Measurements from ENCODE around the gene CGB3.

CGB3 gene

DNA sequence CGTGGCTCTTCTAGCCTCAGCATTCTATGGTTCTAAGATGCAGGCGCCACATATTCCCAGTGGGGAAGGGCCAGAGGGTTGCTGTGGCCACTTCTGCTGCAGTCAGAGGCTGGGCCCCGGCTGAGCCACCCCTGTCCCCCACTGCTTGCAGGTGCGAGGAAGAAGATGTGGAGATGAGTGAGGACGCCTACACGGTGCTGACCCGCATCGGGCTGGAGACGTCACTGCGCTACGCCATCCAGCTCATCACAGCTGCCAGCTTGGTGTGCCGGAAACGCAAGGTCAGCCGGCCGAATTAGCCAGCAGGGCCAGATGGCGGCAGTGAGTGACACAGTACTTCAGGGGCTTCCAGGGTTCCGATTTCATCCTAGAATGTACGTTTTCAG lies 9.3 kb downstream of the CGB3 start:
- DNase-seq: no peak

DNA sequence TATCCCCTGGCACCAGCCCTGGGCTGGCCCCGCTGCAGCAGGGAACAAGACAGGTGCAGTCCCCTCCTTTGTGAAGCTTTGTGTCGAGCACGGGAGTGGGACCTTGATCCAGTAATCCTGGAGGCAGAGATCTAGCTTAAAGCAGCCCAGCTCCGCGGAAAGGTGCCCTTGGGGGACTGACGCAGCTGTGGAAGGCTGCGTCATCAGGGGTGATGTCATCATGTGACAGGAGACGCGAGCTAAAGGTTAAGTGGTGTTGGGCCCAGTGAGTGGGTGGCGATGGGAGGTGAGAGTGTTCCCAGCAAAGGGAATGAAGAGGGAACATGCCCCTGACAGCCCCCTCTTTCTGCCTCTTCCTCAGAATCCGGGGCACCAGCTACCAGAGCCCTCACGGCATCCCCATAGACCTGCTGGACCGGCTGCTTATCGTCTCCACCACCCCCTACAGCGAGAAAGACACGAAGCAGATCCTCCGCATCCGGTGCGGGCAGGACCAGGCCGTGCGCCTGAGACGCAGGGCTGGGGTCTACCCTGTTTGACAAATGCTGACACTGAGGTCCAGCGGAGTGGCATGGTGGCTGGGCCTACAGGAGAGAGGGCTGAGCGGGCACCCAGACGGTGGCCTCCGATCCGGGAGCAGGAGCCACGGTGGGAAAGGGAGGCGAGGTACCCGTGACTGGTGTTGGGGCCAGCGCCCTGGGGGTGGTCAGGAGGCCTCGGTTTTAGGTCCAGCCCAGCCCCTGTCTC lies 9.8 kb downstream of the CGB3 start:
- no peak for DNase-seq

DNA sequence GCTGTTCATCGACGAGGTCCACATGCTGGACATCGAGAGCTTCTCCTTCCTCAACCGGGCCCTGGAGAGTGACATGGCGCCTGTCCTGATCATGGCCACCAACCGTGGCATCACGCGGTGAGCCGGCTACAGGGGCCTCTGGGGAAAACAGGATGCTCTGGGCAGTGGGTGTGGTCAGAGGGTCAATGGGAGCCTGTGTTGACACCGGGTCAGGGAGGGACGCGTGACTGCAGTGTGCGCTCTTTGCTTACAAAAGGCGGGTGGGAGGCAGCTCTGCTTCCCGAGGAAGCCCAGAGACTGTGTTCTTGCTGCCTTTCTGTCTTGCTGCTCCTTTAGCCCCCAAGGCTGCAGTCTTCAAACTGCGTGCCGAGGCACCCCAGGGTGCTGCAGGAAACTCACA lies 12.9 kb downstream of the CGB3 start:
- DNase-seq: no peak

DNA sequence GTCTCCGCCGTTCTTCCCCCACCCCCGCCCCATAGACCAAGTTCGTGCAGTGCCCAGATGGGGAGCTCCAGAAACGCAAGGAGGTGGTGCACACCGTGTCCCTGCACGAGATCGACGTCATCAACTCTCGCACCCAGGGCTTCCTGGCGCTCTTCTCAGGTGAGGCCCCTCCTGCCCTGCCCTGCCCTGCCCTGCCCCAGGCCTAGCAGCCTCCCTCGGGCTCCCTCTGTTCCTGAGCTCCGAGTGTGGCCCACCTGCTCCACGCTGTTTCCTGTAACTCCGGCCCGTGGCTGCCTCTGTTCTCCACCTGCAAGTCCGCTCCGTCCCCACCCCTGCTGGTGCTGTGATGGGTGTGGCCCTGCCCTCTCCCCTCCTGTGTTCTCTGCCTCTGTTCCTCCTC lies 13.7 kb downstream of the CGB3 start:
- DNase-seq: no peak

DNA sequence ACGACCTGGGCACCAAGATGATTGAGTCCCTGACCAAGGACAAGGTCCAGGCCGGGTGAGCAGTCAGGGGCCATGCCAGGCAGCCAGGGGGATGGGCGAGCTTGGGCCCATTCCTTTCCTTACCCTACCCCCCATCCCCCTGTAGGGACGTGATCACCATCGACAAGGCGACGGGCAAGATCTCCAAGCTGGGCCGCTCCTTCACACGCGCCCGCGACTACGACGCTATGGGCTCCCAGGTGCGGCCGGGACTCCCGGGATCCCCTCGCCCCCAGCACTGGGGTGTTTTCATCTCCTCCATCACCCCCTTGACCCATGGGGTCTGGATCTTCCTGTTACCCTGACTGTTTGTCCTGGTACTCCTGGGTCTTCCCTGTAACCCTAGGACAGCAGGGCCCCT lies 14.3 kb downstream of the CGB3 start:
- no peak for DNase-seq

- no peak for DNase-seq
Observed at GRCh38 chr19:49006905-49007304, 17.2 kb downstream of the CGB3 start.

GRCh38 chr19:49004964-49005614 lies 19.0 kb downstream of the CGB3 start:
- DNase-seq: no peak

DNA sequence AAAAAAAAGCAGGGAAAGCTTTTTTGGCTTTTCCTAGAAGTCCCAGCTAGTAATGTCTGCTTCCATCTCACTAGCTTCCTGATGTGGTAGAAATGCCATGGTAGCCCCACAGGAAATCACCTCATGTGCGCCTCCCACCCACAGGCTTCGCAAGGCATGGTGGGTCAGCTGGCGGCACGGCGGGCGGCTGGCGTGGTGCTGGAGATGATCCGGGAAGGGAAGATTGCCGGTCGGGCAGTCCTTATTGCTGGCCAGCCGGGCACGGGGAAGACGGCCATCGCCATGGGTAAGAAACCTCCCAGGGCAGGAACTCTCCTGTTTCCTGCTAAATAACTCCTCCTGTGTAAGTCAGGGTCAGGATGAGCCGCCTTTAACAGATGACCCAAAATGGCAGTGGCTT lies 20.0 kb downstream of the CGB3 start:
- DNase-seq: no peak

GRCh38 chr19:48999481-49000325 lies 24.4 kb downstream of the CGB3 start:
- DNase-seq: peak; percentile 69

DNA sequence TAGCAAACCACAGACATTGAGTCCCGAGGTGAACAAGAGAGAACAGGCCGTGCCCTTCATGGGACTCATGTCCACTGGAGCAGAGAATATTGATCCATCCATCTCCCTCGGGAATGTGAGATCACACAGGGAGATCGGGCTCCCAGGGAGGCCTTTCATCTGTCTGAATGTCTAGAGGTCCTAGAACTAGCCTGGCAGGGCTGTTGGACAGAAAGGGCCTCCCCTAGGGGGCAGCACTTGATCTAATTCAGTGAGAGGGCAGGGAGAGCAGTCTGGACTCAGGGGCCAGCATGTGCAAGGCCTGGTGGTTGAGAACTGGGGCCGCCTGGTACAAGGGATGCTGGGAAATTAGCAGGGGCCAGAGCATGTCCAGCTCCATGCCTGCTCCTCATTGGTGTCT lies 26.2 kb downstream of the CGB3 start:
- peak; percentile 46 for DNase-seq

DNA sequence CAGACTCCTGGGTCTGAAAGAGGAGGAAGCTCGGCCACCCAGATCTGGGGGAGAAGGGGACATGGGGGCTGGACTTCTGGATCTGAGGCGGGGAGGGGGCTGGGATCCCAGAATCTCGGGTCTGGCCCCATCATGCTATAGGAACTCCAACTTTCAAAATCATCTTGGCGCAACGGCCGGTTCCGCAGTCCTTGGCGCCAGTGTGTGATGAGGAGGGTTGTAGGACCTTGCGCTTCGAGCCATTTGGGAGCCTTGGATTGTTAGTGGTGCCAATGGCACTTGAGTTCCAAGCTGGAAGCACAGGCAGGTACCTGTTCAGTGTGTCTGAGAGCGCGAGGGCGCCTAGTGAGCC lies 30.1 kb downstream of the CGB3 start:
- no peak for DNase-seq

- peak; percentile 99 for DNase-seq
Observed at GRCh38 chr19:48993175-48994034, 30.7 kb downstream of the CGB3 start, which contains the start of the genes GYS1 and RUVBL2. Gene GYS1, minus strand, starts transcription at chr19:48993309. Its CDS starts 197 bp downstream, at chr19:48993112. Gene RUVBL2, plus strand, starts transcription at chr19:48993887. Its CDS starts 25 bp downstream, at chr19:48993912.

- DNase-seq: no peak
Observed at GRCh38 chr19:48992581-48993174, 31.5 kb downstream of the CGB3 start.

GRCh38 chr19:48991873-48992580 lies 32.1 kb downstream of the CGB3 start:
- DNase-seq: no peak

GRCh38 chr19:48991011-48991609 lies 33.0 kb downstream of the CGB3 start:
- no peak for DNase-seq

DNA sequence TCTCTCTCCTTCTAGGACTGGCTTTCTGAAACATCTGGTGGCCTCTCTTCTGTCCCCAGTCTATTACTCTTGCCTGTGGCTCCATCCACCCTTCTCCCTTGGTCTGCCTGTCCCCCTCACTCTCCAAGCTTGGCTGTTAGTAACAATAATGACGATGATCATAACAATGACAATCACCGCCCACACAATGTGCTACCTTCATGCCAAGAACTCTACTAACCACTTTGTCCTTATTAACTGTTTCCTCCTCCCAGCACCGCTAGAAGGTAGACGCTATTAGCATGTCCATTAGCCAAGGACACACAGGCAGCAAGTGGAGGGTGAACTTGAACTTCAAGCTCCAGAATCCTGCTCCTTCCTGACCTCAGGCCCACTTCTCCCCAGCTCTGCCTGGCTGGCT lies 33.7 kb downstream of the CGB3 start:
- DNase-seq: no peak

DNA sequence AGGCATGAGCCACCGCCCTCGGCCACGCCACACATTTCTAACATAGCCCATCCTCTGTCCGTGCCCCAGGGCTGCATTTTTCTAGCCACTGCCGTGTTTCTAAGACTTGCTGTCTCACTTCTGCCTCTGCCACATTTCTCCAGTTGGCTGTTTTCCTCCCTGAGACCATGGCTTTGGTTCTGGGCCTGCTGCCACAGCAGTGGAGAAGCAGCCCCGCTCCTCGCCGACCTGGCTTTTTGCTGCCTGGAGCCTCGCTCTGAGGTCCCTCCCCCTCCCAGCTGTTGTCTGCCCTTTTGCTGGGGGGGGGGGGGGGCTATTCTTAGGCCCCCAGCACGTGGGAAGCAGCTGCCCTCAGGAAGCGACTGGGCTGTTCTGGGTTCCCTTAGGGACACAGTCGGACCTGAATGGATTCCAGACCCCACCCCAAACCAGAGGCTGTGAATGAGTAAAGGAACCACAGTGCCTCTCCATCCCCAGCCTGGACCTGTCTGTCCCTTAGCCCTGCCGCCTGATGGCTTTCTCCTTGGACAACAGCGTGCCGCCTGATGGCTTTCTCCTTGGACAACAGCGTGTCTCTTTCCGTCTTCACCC lies 34.3 kb downstream of the CGB3 start:
- no peak for DNase-seq

- no peak for DNase-seq
Observed at GRCh38 chr19:48988860-48989259, 35.3 kb downstream of the CGB3 start.

DNA sequence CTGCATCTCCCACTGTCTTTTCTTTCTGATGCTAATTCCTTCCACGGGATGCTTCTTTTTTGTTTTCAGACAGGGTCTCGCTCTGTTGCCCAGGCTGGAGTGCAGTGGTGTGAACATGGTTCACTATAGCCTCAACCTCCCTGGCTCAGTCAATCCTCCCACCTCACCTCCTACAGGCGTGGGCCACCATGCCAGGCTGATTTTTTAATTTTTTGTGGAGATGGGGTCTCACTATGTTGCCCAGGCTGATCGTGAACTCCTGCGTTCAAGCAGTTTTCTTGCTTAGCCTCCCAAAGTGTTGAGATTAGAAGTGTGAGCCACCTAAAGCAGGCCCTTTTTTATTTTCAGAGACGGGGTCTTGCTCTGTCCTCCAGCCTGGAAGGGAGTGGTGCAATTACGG lies 35.8 kb downstream of the CGB3 start:
- no peak for DNase-seq

DNA sequence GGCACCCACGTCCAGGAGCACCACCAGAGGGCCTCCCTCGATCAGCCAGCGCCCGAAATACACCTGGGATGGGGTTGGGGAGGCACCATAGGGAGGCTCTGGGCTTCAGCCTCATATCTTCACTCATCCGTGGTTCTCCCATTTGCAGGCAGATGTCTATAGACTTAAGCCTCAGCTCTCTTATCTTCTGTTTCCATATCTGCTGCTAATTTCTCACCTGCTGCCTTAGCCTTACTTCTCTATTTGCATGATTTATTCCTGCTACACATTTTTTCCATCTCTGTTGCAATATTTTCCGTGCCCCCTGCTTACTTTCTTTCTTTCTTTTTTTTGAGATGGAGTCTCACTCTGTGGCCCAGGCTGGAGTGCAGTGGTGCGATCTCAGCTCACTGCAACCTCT lies 36.8 kb downstream of the CGB3 start:
- no peak for DNase-seq

DNA sequence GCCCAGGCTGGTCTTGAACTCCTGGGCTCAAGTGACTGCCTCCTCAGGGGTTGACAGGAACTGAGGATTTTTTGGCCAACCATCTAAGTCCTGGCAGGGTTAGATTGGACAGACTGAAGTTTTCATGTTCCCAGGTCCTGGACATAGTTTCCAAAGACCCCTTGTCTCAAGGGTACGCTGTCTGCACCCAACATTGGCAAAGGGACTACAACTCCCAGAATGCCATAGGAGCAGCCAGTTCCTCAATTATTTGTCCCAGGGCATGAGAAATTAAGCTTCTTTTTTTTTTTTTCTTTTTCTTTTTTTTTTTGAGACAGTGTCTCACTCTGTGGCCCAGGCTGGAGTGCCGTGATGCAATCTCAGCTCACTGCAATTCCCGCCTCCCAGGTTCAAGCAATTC lies 37.9 kb downstream of the CGB3 start:
- no peak for DNase-seq
